NCI-H510A treated with DMSO at 0.1 percent for 48 hours (cell line): ENCODE measurements around the gene TSPAN18.

Experiments used
- DNase-seq: peaks from one replicate; lab custom pipeline; 2025; lab: John Stamatoyannopoulos, UW

The TSPAN18 gene

DNA sequence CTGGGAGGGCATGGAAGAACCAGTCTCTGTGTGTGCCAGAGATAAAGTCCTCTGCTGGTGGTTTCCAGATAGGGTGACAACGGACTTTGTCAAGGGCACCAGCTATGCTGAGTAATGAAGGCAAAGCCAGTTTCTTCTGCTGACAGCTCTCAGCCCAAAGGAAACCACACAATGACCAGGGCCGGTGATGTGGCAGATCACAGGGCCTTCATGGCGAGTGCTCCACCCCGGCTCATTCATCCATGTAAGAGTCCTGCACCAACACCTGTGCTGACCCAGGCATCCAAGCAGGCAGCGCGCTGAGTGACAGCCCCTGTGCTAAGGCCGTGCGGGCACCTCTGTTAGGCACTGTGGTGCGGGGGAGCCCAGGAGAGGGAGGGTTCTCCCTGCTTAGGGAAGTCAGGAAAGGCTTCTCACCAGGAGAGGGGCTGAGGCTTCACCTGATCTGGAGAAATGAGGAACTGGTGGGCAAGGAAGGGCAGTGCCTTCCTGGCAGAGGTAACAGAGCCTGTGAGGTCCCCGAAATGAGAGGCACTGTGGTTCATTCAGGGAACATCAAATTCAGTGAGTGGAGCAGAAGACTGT is 190.1 kb downstream of the TSPAN18 start:
- no peak for DNase-seq

DNA sequence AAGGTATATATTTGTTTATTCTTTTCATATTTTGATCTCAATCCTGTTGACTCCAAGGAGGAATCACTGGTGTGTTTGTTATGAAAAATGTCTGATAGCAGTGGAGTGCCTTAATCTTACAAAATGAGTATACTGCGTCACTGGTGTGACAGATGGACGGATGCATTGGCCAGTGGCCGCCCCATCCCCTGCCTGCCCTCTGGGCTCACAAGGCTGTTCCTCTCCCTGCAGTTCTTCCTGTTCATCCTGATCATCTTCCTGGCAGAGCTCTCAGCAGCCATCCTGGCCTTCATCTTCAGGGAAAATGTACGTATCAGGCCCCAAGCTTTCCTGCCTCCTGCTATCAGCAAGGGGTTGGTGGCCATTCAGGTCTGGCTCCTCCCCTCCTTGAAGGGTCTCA is 191.0 kb downstream of the TSPAN18 start:
- no peak for DNase-seq

DNA sequence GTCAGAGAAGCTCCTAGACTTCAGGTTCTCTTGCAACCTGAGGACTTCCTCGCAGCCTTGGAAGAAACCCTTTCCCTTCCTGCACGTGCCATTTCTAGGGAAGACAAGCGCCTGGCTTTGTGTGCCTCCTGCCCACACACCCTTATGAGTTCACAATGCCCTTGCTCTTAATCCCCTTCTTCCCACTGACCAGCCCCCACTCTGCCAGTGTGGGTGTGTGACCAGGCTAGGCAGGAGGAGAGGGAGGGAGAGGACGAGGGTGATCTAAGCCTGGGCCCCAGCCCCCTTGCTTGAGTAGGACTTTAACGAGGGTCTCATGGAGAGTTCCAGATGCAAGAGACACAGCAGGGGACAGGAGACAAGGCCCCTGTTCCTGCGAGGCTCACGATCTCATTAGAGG is 193.7 kb downstream of the TSPAN18 start:
- DNase-seq, result no peak

DNA sequence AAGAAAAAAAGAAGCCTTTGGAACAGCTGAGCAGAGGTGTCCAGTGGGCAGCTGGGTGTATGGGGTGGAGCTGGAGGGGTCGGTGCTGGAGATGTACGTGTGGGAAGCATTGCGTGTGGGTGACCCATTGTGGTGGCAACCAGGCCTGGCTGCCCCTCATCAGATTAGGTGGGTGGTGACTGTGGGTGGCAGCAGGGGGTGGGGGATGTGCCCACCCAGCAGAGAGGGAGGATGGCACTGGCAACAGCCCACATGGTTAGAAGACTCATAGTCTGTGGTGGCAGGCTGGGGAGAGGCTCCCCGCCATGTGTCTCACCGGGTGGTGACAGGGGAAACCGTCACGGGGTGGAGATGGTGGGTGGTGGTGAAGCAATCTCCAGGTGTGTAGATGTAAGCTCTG is 196.4 kb downstream of the TSPAN18 start:
- no peak for DNase-seq

DNA sequence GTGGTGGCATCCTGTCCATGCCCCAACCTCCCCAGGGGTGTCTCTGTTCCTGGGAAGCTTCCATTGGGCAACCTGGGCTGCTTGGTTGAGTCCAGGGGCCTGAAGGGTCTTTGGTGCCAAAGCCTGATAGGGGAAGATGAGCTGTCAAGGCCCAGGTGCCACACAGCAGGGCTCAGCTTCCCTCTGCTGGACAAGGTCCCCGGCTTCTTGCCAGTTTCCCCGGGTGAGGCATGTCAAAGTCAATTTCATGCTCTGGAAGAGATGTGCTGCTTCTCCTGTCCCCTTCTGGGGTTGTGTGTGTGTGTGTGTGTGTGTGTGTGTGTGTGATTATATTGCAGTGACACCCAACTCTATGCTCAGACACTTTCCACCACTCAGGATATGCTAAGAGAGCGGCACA is 197.0 kb downstream of the TSPAN18 start:
- no peak for DNase-seq

DNA sequence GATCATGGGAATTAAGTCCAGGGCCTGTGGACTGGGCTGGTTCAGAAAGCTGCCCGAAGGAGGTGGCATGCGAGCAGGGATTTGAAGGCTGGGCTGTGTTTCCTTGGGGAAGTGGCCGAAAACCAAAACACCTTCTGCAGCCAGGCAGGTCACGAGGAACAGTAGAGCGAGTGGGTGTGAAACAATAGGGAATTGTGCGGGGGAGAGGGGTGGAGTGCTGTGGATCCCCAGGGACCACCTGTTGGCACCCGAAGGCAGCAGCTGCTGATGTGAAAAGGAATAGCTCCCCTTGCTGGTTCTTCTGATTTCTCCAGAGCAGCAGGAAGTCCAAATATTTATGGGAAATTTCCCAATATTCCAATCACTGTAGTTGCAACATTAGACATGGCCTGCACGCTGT is 199.3 kb downstream of the TSPAN18 start:
- no peak for DNase-seq

DNA sequence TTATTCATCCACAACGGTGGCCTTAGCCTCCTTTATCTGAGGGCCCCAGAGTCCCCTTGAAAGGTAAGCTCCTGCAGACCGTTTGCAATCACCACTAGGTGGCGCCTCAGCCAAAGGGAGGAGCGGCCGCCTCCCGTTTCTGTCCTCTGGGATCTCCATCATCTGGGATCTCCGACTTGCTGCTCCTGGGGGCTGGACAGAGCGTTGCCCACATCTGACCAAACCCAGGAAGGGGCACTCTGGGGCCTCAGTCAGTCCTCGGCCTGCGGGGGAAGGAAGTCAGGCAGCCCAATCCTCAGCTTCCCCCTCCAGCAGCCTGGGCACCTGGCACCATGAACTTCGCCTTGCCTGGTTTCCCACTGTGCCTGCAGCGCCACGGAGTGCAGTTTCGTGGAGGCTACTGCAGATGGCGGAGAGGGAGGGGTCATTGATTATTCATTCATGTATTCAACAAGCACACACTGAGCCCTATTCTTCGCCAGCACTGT is 200.5 kb downstream of the TSPAN18 start:
- peak; percentile 30 for DNase-seq

DNA sequence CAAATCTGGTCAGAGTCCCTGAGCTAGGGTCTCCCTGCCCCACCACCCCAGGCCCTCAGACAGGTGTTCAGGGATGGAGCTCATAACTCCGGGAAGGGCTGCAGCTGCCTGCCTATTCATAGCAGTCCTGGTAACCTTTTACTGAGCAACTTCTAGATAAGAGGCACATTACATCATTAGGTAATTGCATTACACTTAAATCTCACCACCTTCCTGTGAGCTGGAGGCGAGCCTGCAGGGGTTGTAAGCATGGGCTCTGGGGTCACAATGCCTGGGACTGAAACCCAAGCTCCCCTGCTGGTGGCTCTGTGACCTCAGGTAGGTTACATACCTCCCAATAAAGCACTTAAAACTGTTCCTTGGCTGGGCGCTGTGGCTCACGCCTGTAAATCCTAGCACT is 201.4 kb downstream of the TSPAN18 start:
- DNase-seq, result no peak

DNA sequence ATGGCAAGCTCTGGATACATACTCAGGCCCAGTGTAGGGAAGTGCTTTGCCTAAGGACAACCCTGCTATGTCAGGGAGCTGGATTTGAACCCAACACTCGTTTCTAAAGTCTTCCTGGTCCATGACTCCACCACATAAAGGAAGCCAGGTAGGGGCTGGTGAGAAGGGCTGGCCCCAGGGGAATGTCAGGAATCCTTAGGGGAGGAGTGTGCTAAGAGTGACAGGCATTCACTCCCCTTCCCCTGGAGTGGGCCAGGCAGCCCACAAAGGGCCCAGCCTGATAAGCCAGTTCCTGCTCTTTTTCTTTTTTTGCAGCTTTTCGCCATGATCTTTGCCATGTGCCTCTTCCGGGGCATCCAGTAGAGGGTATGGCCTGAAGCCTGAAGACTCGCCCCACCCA is 202.1 kb downstream of the TSPAN18 start:
- no peak for DNase-seq

DNA sequence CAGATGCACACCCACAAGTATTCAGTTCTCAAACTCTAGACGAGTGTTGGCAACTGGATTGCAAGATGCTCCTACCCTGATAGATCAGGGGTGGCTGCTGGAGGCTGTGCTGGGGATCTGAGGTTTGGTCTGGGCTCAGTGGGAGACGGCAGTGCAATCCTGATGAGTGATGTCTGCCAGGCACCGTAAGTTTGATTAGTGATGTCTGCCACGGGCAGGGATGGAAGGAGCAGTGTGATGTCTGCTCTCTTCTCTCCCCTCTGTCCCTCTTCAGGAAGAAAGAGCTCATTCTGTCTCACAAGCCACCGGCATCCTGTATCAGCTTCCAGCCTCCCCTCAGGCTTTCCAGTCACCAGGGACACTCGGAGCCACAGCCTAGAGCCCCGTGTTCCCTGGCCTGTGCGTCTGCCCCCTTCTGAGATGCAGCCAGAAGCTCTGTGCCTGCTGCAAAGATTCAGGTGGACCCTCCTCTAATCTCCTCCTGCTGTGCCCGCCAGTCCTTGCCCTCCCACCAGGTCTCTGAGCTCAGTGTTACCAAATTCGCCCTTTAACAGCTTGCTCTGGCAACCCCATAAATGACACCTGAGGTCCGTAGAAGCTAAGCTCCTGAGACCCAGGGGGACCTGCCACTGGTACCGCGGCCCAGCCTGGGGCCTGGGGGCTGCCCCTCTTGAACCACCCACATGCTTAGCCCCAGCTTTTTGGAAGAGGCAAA is 204.0 kb downstream of the TSPAN18 start:
- DNase-seq, result no peak

DNA sequence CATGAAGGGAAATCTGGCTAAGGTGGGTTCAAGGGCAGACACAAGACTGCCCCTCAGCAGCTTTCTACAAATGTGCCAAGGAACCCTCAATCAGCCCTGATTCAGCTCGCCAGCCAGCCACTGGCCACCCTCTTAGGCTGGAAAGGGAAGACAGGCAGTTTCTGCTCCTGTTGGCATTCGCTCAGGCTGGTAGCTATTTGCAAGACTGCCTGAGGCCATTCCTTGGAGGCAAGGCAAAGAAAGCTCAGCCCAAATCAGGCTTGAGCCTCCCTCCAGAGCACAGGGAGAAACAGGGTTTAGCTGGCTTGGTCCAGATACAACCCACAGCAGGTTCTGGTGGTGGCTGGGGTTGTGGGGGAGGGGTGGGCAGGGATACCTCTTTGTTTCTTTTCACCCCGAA is 204.7 kb downstream of the TSPAN18 start:
- DNase-seq, result no peak

DNA sequence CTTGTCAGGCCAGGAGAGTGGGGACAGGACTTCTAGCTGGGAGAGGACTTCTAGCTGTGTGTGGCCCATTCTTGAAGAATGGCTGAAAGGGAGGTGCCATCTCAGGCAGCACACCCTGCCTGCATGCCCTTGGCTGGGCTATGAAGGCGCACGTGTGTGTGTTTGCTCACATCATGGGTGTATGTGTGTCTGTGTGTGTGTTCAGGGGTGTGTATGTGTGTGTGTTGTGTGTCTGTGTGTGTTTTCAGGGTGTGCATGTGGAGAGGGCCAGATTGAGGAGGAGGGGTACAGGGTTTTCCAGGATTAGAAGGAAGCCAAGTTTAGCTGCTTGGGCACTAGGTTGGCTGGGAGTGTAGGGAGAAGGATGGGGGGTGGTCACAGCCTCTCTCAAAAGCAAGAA is 207.3 kb downstream of the TSPAN18 start:
- no peak for DNase-seq

DNA sequence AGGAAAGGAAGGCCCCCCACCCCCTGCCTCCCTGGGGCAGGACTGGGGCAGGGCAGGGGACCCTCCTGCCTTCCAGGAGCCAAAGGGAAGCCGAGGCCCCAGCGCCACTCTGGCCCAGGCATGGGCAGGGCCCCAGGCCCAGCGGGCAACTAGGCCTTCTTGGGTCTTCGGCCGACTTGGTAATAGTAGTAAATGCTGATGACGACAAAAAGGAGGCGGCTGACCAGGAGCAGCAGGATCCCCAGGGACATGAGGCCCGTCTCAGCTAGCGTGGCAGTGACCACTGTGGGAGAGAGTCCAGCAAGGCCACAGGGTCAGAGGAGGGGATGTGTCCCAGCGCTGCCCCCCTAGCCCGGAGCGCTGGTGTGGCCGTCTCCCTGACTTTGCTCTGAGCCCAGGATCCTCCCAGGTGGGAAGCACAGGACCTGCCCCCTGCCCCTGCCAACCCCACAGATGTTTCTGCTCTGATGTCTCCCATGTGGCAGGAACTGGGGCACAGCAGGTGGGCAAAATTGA is 208.0 kb downstream of the TSPAN18 start:
- no peak for DNase-seq

DNA sequence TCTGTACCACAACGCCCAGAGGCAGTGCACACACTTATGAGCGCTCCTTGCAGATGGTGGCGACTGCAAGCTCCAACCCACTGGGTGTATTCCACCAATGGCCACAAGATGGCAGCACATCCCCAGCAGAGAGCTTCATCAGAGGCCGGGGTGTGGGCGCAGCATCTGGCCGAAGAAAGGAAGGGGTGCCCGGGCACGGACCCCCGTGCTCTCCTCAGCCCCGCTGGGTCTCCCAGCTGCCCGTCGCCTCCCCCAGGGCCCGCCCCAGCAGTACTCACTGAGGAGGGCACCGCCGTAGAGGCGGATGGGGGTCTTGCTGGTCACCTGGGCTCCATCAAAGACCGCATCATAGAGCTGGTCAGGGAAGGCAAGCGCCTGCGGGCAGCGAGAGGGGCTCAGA is 209.8 kb downstream of the TSPAN18 start:
- DNase-seq, result no peak

DNA sequence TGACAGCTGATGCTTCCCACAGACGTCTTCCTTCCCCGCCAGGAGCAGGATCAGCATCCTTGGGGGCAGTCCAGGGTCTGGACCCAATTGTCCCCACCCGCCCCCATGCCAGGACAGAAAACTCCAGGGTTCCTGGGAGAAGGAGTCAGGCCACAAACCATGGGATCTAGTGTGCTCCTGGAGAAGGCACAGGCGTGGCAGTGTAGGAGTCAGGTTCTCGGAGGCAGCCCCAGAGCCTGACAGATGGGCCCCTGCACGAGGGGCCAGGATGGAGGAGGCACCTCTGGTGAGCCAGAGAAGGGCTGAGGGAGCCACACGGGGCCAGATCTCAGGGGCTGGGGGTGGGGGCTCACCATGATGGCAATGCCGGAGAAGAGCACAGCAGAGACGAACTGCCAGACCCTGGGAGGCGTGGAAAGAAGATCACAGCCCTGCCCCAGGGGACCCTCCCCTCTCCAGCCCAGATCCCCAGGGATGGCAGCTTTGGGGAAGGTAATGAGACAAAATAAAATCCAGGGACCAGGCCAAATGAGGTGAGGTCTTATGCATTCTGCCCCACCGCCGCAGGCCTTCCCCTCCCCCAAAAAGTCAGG is 210.3 kb downstream of the TSPAN18 start:
- no peak for DNase-seq

DNA sequence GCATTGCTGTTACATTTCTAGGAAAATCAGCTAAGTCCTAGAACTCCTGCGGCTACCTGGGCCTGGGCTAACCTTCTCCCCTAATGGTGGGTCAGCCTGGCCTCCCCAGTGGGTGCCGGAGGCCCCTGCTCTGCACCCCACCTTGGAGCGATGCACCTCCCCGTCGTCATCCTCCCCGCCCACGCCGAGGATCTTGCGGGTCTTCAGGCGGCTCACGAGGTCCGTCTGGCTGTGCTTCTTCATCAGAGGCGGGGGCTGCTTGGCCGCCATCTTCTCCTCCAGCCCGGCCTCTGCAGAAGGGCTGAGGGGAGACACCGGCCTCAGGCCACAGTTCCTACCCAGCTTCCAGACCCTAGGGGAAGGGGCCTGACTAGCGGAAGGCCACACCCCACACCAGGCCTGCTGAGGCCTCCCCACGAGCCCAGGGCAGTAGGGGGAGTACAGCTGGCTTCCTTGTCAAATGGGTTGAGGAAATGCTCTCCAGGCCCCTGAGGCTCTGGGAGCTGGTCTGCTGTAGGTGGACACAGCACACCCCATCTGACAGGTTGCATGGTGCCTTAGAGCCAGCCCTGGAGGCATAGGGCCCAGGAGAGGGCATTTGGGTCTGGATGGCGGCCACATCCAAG is 211.4 kb downstream of the TSPAN18 start:
- no peak for DNase-seq

DNA sequence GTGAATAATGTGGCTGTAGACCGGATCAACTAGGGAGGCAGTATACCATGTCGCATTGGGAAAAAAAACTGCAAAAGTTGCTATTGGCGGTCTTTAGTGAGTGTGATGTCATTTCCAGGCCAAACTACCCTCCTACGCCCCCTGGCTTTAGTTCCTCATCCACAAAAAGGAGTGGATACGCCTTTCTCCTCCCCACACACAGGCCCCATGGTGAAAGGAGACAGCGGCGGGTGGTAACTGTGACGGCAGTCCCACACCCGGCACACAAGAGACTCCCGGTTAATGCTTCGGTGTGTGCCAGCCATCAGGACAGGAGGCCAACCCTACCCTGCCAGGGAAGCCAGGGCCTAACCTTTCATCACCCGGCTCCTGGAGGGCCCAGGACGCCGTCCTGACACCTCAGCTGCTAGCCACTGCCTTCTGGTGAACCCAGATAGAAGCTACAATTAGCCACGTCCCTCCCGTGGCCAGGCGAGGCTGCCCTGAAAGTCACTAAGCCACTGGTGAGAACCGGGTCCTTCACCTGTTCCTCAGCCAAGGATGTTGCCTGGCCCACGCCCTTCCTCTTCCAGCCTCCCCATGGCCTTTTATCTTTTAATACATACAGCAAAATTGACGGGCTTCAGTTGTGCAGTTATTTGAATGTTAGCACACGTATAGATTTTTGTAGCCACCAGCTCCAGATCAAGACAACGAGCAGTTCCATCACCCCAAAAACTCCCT is 213.1 kb downstream of the TSPAN18 start:
- DNase-seq, result no peak

DNA sequence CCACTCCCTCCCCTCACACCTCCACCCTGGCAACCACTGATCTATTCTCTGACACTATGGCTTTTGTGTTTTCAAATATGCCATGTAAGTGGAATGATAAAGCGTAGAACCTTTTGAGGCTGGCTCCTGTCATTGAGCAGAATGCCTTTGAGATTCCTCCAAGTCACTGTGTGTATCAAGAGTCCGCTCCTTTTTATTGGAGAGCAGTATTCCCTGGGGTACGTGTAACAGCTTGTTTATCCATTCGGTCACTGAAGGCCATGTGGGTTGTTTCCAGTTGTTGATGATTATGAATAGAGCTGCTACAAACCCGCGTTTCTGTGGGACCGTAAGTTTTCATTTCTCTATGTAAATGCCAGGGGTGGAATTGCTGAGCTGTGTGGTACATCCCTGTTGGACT is 213.6 kb downstream of the TSPAN18 start:
- DNase-seq, result no peak

DNA sequence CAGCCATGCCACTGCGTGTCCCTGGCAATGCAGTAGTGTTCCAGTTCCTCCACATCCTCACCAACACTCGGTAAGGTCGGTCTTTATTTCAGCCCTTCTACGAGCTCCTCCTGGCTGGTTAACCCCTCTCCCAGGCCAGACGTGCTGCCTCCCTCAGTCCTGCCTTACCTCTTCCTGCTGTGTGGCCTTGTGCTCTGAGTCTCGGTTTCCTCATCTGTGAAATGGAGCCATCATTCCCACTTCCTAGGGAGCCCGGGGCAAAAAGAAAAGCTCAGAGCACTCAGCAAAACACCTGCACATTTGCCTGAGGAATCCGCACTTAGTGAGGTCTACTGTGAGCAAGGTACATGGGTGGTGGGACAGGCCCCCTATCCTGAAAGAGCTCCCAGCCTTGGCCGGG is 214.1 kb downstream of the TSPAN18 start:
- DNase-seq, result no peak

DNA sequence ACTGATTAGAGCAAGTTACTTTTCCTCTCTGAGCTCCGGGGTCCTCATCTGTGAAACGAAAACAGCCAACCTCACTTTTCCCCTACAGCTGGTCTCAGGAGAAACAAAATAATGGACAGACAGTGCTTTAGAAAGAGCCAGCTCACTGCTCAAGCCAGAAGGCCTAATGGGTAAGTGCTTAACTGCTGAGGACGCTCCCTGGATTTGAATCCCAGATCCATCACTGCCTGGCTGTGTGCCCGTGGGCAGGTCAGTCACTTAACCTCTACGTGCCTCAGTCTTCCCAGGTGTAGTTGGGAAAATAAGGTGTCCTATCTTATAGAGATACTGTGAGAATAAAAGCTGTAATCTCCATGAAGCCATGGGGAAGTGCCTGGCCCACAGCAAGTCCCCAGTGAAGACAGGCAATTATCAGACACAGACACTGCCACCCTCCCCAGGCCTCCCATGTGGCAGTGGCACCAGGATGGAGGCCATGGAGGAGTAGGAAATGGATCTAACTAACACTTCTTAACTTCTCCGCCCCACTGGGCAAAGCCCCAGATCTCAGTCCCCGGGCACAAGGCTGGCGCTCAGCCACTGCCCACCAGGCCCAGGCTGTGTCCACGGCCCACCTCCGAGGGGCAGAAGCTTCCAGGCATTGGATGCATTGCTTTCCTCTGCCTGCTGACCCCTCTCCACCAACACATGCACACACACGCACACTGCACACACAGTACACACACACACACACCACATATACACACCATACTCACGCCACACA is 214.7 kb downstream of the TSPAN18 start:
- no peak for DNase-seq
